Measurements from ENCODE around the gene TUBGCP3.

GRCh38 chr13:112462408-112462807, 125.5 kb downstream of the TUBGCP3 start:
- TF ChIP-seq CTCF (IDR thresholded peaks at IDR 0.05) (no peak), POLR2A (IDR thresholded peaks at IDR 0.05) (no peak)

All from uterus (tissue), 2 donors.